Neutrophil (primary cell): ENCODE data around the gene LAMB2.

Experiments
- H3K27ac ChIP-seq: fragments of 200-600 bp; sonication (generic); 2 replicates; pipeline ENCODE4 v1.5.1; 2016; ENCODE audit warnings: mild to moderate bottlenecking, moderate library complexity
- H3K27me3 ChIP-seq: fragments of 200-600 bp; sonication (generic); 2 replicates; pipeline ENCODE4 v1.6.0; 2016; ENCODE audit warnings: mild to moderate bottlenecking
- H3K36me3 ChIP-seq: fragments of 200-600 bp; sonication (generic); 2 replicates; pipeline ENCODE4 v1.5.1; 2017
- H3K4me1 ChIP-seq, 2 experiments: fragments of 200-600 bp in 1 of 2; sonication (generic) in 1 of 2; 1 replicate in 1 of 2; 2 replicates in 1 of 2; pipeline versions ENCODE4 v1.5.1 to v1.6.1; 2013 to 2016; ENCODE audit warnings: low read depth in 1 of 2, low read length in 1 of 2, mild to moderate bottlenecking in 1 of 2, moderate library complexity in 1 of 2; ENCODE audit not compliant: control insufficient read depth in 1 of 2, insufficient read depth in 1 of 2
- H3K4me3 ChIP-seq, 2 experiments: fragments of 200-600 bp in 1 of 2; sonication (generic) in 1 of 2; 1 replicate in 1 of 2; 2 replicates in 1 of 2; pipeline ENCODE4 v1.5.1; 2013 to 2016; ENCODE audit warnings: low read depth in 1 of 2, low read length in 1 of 2, mild to moderate bottlenecking in 1 of 2, moderate library complexity in 1 of 2
- H3K9me3 ChIP-seq: fragments of 200-600 bp; sonication (generic); 2 replicates; pipeline ENCODE4 v1.5.1; 2016
- CTCF ChIP-seq: fragments of 200-600 bp; sonication (generic); IDR thresholded peaks from 2 replicates; pipeline ENCODE4 v1.5.1; 2016; ENCODE audit warnings: antibody characterized with exemption

Gene LAMB2

GRCh38 chr3:49081429-49081828 lies 51.4 kb downstream of the LAMB2 start:
- peaks cover 20% of the 10 kb centered on the region for H3K36me3 ChIP-seq
- no peak overlapping the region for H3K4me3 ChIP-seq
- H3K27ac ChIP-seq, result no peak overlapping the region
- no peaks in the 10 kb centered on the region for H3K9me3 ChIP-seq
- H3K4me1 ChIP-seq, result no peaks in the 10 kb centered on the region
- TF ChIP-seq CTCF, result no peak
- no peaks in the 10 kb centered on the region for H3K27me3 ChIP-seq

- Histone ChIP-seq H3K27ac (no peak overlapping the region), H3K36me3 (peaks cover 39% of the 10 kb centered on the region), H3K9me3 (no peaks in the 10 kb centered on the region), H3K27me3 (no peaks in the 10 kb centered on the region), H3K4me1 (no peaks in the 10 kb centered on the region), H3K4me3 (no peak overlapping the region)
- TF ChIP-seq CTCF, result no peak
Observed at GRCh38 chr3:49079270-49079669, 53.6 kb downstream of the LAMB2 start.

GRCh38 chr3:49076646-49077045 lies 56.2 kb downstream of the LAMB2 start:
- H3K36me3 ChIP-seq, result peaks cover 63% of the 10 kb centered on the region
- no peak for TF ChIP-seq CTCF
- no peaks in the 10 kb centered on the region for H3K4me1 ChIP-seq
- no peaks in the 10 kb centered on the region for H3K9me3 ChIP-seq
- no peaks in the 10 kb centered on the region for H3K27me3 ChIP-seq
- H3K27ac ChIP-seq, result no peak overlapping the region
- H3K4me3 ChIP-seq, result no peak overlapping the region

GRCh38 chr3:49076116-49076515 lies 56.7 kb downstream of the LAMB2 start:
- no peak for TF ChIP-seq CTCF
- Histone ChIP-seq H3K4me1 (no peaks in the 10 kb centered on the region), H3K27me3 (no peaks in the 10 kb centered on the region), H3K36me3 (peaks cover 68% of the 10 kb centered on the region), H3K9me3 (no peaks in the 10 kb centered on the region), H3K4me3 (no peak overlapping the region), H3K27ac (no peak overlapping the region)
